Trophoblast cell (in vitro differentiated cells and primary cell): ENCODE measurements around the gene MAP4K4. TPM values are rescaled to one million over a fixed set of nuclear protein-coding genes. Genes with fewer than 3 reads are reported as not detected.
A peak's percentile ranks its signal among the peaks of the same experiment; 100 is the strongest.

Experiments
- DNase-seq, 2 donors: peaks; one replicate each; pipeline ENCODE4 v3.0.0-alpha.2; 2016
- H2AFZ ChIP-seq: 2 replicates; pipeline ENCODE4 v1.6.1; 2013; ENCODE audit warnings: low read length, moderate library complexity, mild to moderate bottlenecking; ENCODE audit not compliant: insufficient read depth, poor library complexity
- H2AK5ac ChIP-seq: 2 replicates; pipeline ENCODE4 v1.6.1; 2013; ENCODE audit warnings: mild to moderate bottlenecking, low read length
- H2BK120ac ChIP-seq: 2 replicates; pipeline ENCODE4 v1.6.1; 2013; ENCODE audit warnings: low read length, mild to moderate bottlenecking, moderate library complexity; ENCODE audit not compliant: insufficient read depth, poor library complexity
- H2BK12ac ChIP-seq: 2 replicates; pipeline ENCODE4 v1.6.1; 2013; ENCODE audit warnings: mild to moderate bottlenecking, low read length, moderate library complexity
- H2BK5ac ChIP-seq: 2 replicates; pipeline ENCODE4 v1.6.1; 2013; ENCODE audit warnings: low read length, low read depth, moderate library complexity, mild to moderate bottlenecking; ENCODE audit not compliant: poor library complexity
- H3K14ac ChIP-seq: 2 replicates; pipeline ENCODE4 v1.6.1; 2013; ENCODE audit warnings: mild to moderate bottlenecking, low read length
- H3K18ac ChIP-seq: 2 replicates; pipeline ENCODE4 v1.6.1; 2013; ENCODE audit warnings: mild to moderate bottlenecking, low read length
- H3K23ac ChIP-seq: 2 replicates; pipeline ENCODE4 v1.6.1; 2013; ENCODE audit warnings: low read length
- H3K27ac ChIP-seq: 2 replicates; pipeline ENCODE4 v1.5.1; 2013; ENCODE audit warnings: low read depth, mild to moderate bottlenecking, inconsistent platforms, low read length, moderate library complexity
- H3K27me3 ChIP-seq: 2 replicates; pipeline ENCODE4 v1.6.1; 2013; ENCODE audit warnings: inconsistent platforms, mild to moderate bottlenecking, low read length, moderate library complexity; ENCODE audit not compliant: insufficient read depth
- H3K36me3 ChIP-seq, 2 experiments: 1 replicate in 1 of 2; 2 replicates in 1 of 2; pipeline ENCODE4 v1.6.1; 2013; ENCODE audit warnings: low read length in 2 of 2, mild to moderate bottlenecking in 2 of 2, moderate library complexity in 1 of 2; ENCODE audit not compliant: insufficient read depth in 2 of 2, control insufficient read depth in 1 of 2
- H3K4ac ChIP-seq: 2 replicates; pipeline ENCODE4 v1.6.1; 2013; ENCODE audit warnings: low read depth, mild to moderate bottlenecking, low read length, moderate library complexity
- H3K4me1 ChIP-seq, 2 experiments: 1 replicate in 1 of 2; 2 replicates in 1 of 2; pipeline ENCODE4 v1.6.1; 2013; ENCODE audit warnings: low read length in 2 of 2, mild to moderate bottlenecking in 2 of 2, moderate library complexity in 1 of 2; ENCODE audit not compliant: insufficient read depth in 2 of 2, control insufficient read depth in 1 of 2
- H3K4me2 ChIP-seq: 2 replicates; pipeline ENCODE4 v1.6.1; 2013; ENCODE audit warnings: inconsistent platforms, mild to moderate bottlenecking, low read length, moderate library complexity
- H3K4me3 ChIP-seq: 2 replicates; pipeline ENCODE4 v1.5.1; 2013; ENCODE audit warnings: mild to moderate bottlenecking, low read depth, low read length, inconsistent platforms
- H3K79me1 ChIP-seq: one replicate; pipeline ENCODE4 v1.6.1; 2013; ENCODE audit warnings: low read length
- H3K79me2 ChIP-seq: 2 replicates; pipeline ENCODE4 v1.6.1; 2013; ENCODE audit warnings: low read length, mild to moderate bottlenecking; ENCODE audit not compliant: control insufficient read depth, insufficient read depth, poor library complexity
- H3K9ac ChIP-seq: 2 replicates; pipeline ENCODE4 v1.6.1; 2013; ENCODE audit warnings: mild to moderate bottlenecking, low read length
- H3K9me3 ChIP-seq: 2 replicates; pipeline ENCODE4 v1.6.1; 2013; ENCODE audit warnings: low read depth, mild to moderate bottlenecking, control low read depth, inconsistent platforms, low read length; ENCODE audit not compliant: insufficient read depth
- H4K12ac ChIP-seq: 2 replicates; pipeline ENCODE4 v1.6.1; 2013; ENCODE audit warnings: low read depth, mild to moderate bottlenecking, low read length, moderate library complexity
- H4K8ac ChIP-seq: 2 replicates; pipeline ENCODE4 v1.6.1; 2013; ENCODE audit warnings: low read depth, mild to moderate bottlenecking, low read length, moderate library complexity
- H4K91ac ChIP-seq: one replicate; pipeline ENCODE4 v1.6.1; 2013; ENCODE audit warnings: low read depth, mild to moderate bottlenecking, low read length, moderate library complexity
- WGBS: extraction: QIAGEN DNeasy Blood & Tissue Kit; methylation state at CpG from one replicate; pipeline ENCODE4 v1.1.7; 2013; ENCODE audit warnings: missing lambda C conversion rate; ENCODE audit not compliant: insufficient read length, insufficient coverage; ENCODE audit errors: extremely low coverage; 5-methylcytosine and 5-hydroxymethylcytosine counted together
- polyA plus RNA-seq: library from polyadenylated mRNA; stranded (reverse); fragments of 200-250 nt; gene quantifications from 2 replicates; pipeline ENCODE4 v1.2.3, GENCODE V29; 2013

The MAP4K4 gene
- 168 and 169 TPM in 2 replicates for polyA plus RNA-seq

- H3K4me1 ChIP-seq: peaks cover 4 to 5% of the 10 kb centered on the region in 2 experiments
- no peaks in the 10 kb centered on the region for H3K27me3 ChIP-seq
- H4K12ac ChIP-seq: peak within 1 kb of the TSS; percentile 69
- H2BK5ac ChIP-seq: peak within 1 kb of the TSS; percentile 84
- peak within 1 kb of the TSS; percentile 40 for H2AK5ac ChIP-seq
- peak within 1 kb of the TSS; percentile 61 for H2AFZ ChIP-seq
- no peaks in the 10 kb centered on the region for H3K9me3 ChIP-seq
- H4K8ac ChIP-seq: peak within 1 kb of the TSS; percentile 89
- H3K27ac ChIP-seq: peak within 1 kb of the TSS; percentile 89
- peak within 1 kb of the TSS; percentile 65 for H3K18ac ChIP-seq
- H4K91ac ChIP-seq: peak within 1 kb of the TSS; percentile 93
- H2BK12ac ChIP-seq: peak within 1 kb of the TSS; percentile 21
- H3K23ac ChIP-seq: no peak within 1 kb of the TSS
- H3K4me3 ChIP-seq: peak within 1 kb of the TSS; percentile 93
- peak; percentile 67 to 78 for DNase-seq
- H3K9ac ChIP-seq: peak within 1 kb of the TSS; percentile 96
- peak within 1 kb of the TSS; percentile 86 for H2BK120ac ChIP-seq
- H3K4ac ChIP-seq: peak within 1 kb of the TSS; percentile 61
- WGBS: no CpG with 5 or more reads among the region's 129 CpGs
- peak within 1 kb of the TSS; percentile 94 for H3K4me2 ChIP-seq
- H3K79me1 ChIP-seq: peaks cover 10% of the 10 kb centered on the region
- peak within 1 kb of the TSS; percentile 90 for H3K14ac ChIP-seq
- H3K79me2 ChIP-seq: peaks cover 24% of the 10 kb centered on the region
- peaks cover 3% of the 10 kb centered on the region in 2 experiments for H3K36me3 ChIP-seq
These were observed at the start of gene MAP4K4 for GRCh38 chr2:101697124-101698013. MAP4K4 (plus strand) TSS chr2:101697707; CDS start chr2:101698081, 374 bp downstream.

- H2BK12ac ChIP-seq: no peak overlapping the region
- no peak overlapping the region for H2BK5ac ChIP-seq
- no peaks in the 10 kb centered on the region for H3K79me2 ChIP-seq
- H3K23ac ChIP-seq: no peak overlapping the region
- no peak overlapping the region for H4K8ac ChIP-seq
- H3K27ac ChIP-seq: no peak overlapping the region
- H3K18ac ChIP-seq: no peak overlapping the region
- H3K79me1 ChIP-seq: no peaks in the 10 kb centered on the region
- no CpG with 5 or more reads among the region's 7 CpGs for WGBS
- no peak overlapping the region for H3K9ac ChIP-seq
- no peak overlapping the region for H4K12ac ChIP-seq
- no peak overlapping the region for H4K91ac ChIP-seq
- H3K4ac ChIP-seq: no peak overlapping the region
- no peak overlapping the region for H2BK120ac ChIP-seq
- no peaks in the 10 kb centered on the region for H3K9me3 ChIP-seq
- no peak overlapping the region for H2AFZ ChIP-seq
- H2AK5ac ChIP-seq: no peak overlapping the region
- H3K36me3 ChIP-seq: no peaks in the 10 kb centered on the region
- no peak overlapping the region for H3K4me2 ChIP-seq
- H3K4me1 ChIP-seq: no peaks in the 10 kb centered on the region
- H3K4me3 ChIP-seq: no peak overlapping the region
- H3K27me3 ChIP-seq: no peaks in the 10 kb centered on the region
- DNase-seq: no peak
- H3K14ac ChIP-seq: peak overlapping the region; percentile 44
These were observed 44.0 kb upstream of the MAP4K4 start for GRCh38 chr2:101653469-101653868.

GRCh38 chr2:101655702-101656422 is 41.6 kb upstream of the MAP4K4 start:
- no peak overlapping the region for H3K27ac ChIP-seq
- WGBS: no CpG with 5 or more reads among the region's 5 CpGs

GRCh38 chr2:101657787-101658186 is 39.7 kb upstream of the MAP4K4 start:
- H3K4me1 ChIP-seq: no peaks in the 10 kb centered on the region
- H3K4me2 ChIP-seq: no peak overlapping the region
- DNase-seq: no peak
- no peak overlapping the region for H3K4me3 ChIP-seq
- H3K18ac ChIP-seq: no peak overlapping the region
- H3K23ac ChIP-seq: no peak overlapping the region
- H3K27me3 ChIP-seq: no peaks in the 10 kb centered on the region
- H4K8ac ChIP-seq: no peak overlapping the region
- H3K4ac ChIP-seq: no peak overlapping the region
- H3K27ac ChIP-seq: no peak overlapping the region
- no peak overlapping the region for H2BK120ac ChIP-seq
- H2BK12ac ChIP-seq: no peak overlapping the region
- H3K36me3 ChIP-seq: no peaks in the 10 kb centered on the region
- H3K9me3 ChIP-seq: no peaks in the 10 kb centered on the region
- no peak overlapping the region for H3K9ac ChIP-seq
- WGBS: no CpG with 5 or more reads among the region's 6 CpGs
- H3K79me1 ChIP-seq: no peaks in the 10 kb centered on the region
- no peak overlapping the region for H3K14ac ChIP-seq
- H2AFZ ChIP-seq: no peak overlapping the region
- no peak overlapping the region for H2AK5ac ChIP-seq
- H3K79me2 ChIP-seq: no peaks in the 10 kb centered on the region
- no peak overlapping the region for H4K91ac ChIP-seq
- no peak overlapping the region for H4K12ac ChIP-seq
- no peak overlapping the region for H2BK5ac ChIP-seq

More at GRCh38 chr2:101655702-101656422, 41.6 kb upstream of the MAP4K4 start:
- Histone ChIP-seq H2AK5ac (no peak overlapping the region), H3K4me1 (no peaks in the 10 kb centered on the region), H3K9ac (no peak overlapping the region), H3K27me3 (no peaks in the 10 kb centered on the region), H3K36me3 (no peaks in the 10 kb centered on the region), H3K4me3 (no peak overlapping the region), H3K4ac (no peak overlapping the region), H4K12ac (no peak overlapping the region), H3K9me3 (no peaks in the 10 kb centered on the region), H2BK5ac (no peak overlapping the region), H3K23ac (no peak overlapping the region), H3K79me2 (no peaks in the 10 kb centered on the region), H4K8ac (no peak overlapping the region), H2BK12ac (no peak overlapping the region), H2AFZ (no peak overlapping the region), H3K4me2 (no peak overlapping the region), H3K18ac (no peak overlapping the region), H2BK120ac (no peak overlapping the region), H3K79me1 (no peaks in the 10 kb centered on the region), H4K91ac (no peak overlapping the region), H3K14ac (no peak overlapping the region)
- DNase-seq: no peak
